ENCODE measurements around the gene AFG1L.

DNA sequence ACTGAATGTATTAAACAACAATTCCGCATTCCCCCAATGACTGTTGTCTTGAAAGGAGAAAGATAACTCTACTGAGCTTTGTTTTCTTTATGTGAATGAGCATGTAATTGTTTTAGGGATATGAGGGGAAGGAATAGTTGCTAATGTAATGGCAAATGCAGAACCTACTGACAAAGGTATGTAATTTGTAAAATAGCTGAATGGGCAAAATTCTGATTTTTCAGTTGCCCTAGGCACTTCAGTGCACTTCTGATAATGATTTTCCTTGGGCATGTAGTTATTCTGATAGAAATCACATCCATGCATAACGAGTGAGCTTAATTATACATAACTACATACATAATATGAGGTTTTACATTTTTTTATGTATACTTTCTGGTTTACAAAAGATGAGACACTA is 212.5 kb downstream of the AFG1L start:
- TF ChIP-seq POLR2A (IDR thresholded peaks at IDR 0.05; ENCODE audit: low read depth, low read length) (no peak), SPI1 (IDR thresholded peaks at IDR 0.05; ENCODE audit: low read depth, low read length) (no peak), POLR2AphosphoS5 (IDR thresholded peaks at IDR 0.05; ENCODE audit: low read depth, low read length) (no peak), PAX5 (IDR thresholded peaks at IDR 0.05; ENCODE audit: insufficient read depth, low read length, severe bottlenecking) (no peak), TAF1 (IDR thresholded peaks at IDR 0.05; ENCODE audit: low read depth, low read length) (no peak), POU2F2 (IDR thresholded peaks at IDR 0.05; ENCODE audit: low read depth, low read length) (no peak)

All from GM12891 (cell line).